ENCODE measurements around the gene NFIB.
A peak's percentile ranks its signal among the peaks of the same experiment; 100 is the strongest.

Gene NFIB

GRCh38 chr9:14308853-14309145, 5.1 kb downstream of the NFIB start:
- Mint-ChIP-seq H3K27me3 (ENCODE audit: low read depth) (no peaks in the 10 kb centered on the region), H3K9me3 (no peaks in the 10 kb centered on the region), H3K27ac (peak overlapping the region; percentile 71 to 100 (median 77)), H3K36me3 (ENCODE audit: low read depth) (peaks cover 44% of the 10 kb centered on the region), H3K4me3 (peak overlapping the region; percentile 68 to 96 (median 79)), H3K4me1 (peaks cover 50% of the 10 kb centered on the region)
- TF ChIP-seq CTCF (IDR thresholded peaks at IDR 0.05; ENCODE audit: unreplicated experiment in 3 of 3), result no peak

GRCh38 chr9:14307989-14308852, 5.7 kb downstream of the NFIB start:
- H3K27ac Mint-ChIP-seq, result peak overlapping the region; percentile 71 to 100 (median 77)
- H3K9me3 Mint-ChIP-seq, result no peaks in the 10 kb centered on the region
- no peaks in the 10 kb centered on the region for H3K27me3 Mint-ChIP-seq (ENCODE audit: low read depth)
- peaks cover 56% of the 10 kb centered on the region for H3K4me1 Mint-ChIP-seq
- H3K4me3 Mint-ChIP-seq, result peak overlapping the region; percentile 68 to 96 (median 79)
- no peak for TF ChIP-seq CTCF (IDR thresholded peaks at IDR 0.05; ENCODE audit: unreplicated experiment in 3 of 3)
- peaks cover 49% of the 10 kb centered on the region for H3K36me3 Mint-ChIP-seq (ENCODE audit: low read depth)

DNA sequence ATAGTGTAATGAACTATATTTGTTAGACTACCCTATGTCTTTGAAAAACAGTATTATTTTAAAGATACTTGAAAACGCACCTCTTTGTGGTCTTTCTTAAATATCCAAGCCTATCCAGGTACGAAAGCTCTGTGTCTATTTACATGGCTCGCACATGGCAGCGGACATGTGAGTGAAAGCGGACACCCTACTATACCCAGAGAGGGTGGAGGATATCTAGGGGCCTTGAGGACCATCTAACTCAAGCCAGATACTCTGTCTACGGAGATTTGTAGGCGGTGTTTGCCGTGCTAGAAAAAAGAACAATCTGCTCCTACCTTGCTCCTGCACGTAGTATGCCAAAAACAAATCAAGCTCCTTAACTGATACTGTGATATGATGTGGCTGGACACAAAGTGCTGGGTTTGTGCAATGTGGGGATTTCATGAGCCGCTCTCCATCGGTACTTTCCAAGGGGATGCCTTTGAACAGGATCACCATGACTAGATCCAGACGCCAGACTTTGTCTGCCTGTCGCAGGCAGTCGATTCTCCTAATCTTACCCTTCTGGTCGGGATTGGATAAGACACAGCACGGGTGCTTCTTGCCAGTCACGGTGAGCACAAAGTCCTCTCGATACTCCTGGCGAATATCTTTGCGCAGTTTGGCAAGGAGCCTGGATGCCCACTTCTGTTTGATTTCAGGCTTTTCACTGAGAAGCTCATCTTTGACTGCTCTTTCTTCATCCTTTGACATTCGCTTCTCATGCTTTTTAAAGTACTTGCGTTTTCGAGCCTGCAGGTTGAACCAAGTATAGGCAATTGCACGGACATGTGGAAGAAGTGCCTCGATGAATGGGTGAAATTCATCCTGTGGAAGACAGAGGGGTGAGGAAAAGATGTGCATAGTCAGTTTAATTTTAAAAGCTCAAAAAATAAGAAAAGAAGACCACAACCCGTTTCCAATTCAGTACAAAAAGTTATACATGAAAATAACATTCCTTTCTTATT, 7.0 kb downstream of the NFIB start:
- Mint-ChIP-seq H3K27ac (peak overlapping the region in 2 of 3 experiments; percentile 17 to 100), H3K36me3 (ENCODE audit: low read depth) (peaks cover 50% of the 10 kb centered on the region), H3K4me3 (peak overlapping the region; percentile 50 to 96 (median 57)), H3K9me3 (no peaks in the 10 kb centered on the region), H3K27me3 (ENCODE audit: low read depth) (no peaks in the 10 kb centered on the region), H3K4me1 (peaks cover 68% of the 10 kb centered on the region)
- TF ChIP-seq CTCF (IDR thresholded peaks at IDR 0.05; ENCODE audit: unreplicated experiment in 3 of 3), result no peak

DNA sequence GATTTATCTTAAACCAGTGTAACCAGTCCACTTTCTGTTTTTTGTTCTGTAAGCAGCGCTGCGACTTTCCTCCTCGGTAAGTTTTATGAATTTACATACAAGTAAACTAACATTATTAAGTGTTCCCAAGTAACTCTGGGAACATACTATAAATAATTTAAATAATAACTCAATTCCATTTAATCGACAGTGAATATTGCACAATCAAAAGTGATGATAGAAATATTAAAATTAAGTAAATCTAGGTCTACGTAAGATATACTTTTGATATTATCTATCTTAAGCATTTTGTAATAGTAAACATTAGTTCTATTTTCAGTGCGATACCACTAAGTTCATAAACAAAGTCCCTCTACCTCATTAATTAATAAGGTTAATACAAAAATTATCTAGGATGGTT, 7.8 kb downstream of the NFIB start:
- Mint-ChIP-seq H3K36me3 (ENCODE audit: low read depth) (peaks cover 50% of the 10 kb centered on the region), H3K27me3 (ENCODE audit: low read depth) (no peaks in the 10 kb centered on the region), H3K27ac (peak overlapping the region in 1 of 3 experiments; percentile 100), H3K9me3 (no peaks in the 10 kb centered on the region), H3K4me3 (no peak overlapping the region), H3K4me1 (peaks cover 76% of the 10 kb centered on the region)
- no peak for TF ChIP-seq CTCF (IDR thresholded peaks at IDR 0.05; ENCODE audit: unreplicated experiment in 3 of 3)

- Mint-ChIP-seq H3K36me3 (ENCODE audit: low read depth) (peaks cover 55% of the 10 kb centered on the region), H3K27ac (peak overlapping the region in 2 of 3 experiments; percentile 30 to 87), H3K4me1 (peaks cover 91% of the 10 kb centered on the region), H3K9me3 (no peaks in the 10 kb centered on the region), H3K27me3 (ENCODE audit: low read depth) (no peaks in the 10 kb centered on the region), H3K4me3 (peak overlapping the region; percentile 4 to 46 (median 41))
- TF ChIP-seq CTCF (IDR thresholded peaks at IDR 0.05; ENCODE audit: unreplicated experiment in 3 of 3), result no peak
Observed at GRCh38 chr9:14304259-14304658, 9.7 kb downstream of the NFIB start.
